GM11168 (cell line): ENCODE results near the gene POR.

Source experiments
- in situ Hi-C: fragments of 300-500 bp; cut with MboI; formaldehyde crosslinking; loops from one replicate; pipeline ENCODE4 v1.12.0; 2022; ENCODE audit warnings: low sequenced_read_pairs; ENCODE audit not compliant: unreplicated experiment

POR gene

DNA sequence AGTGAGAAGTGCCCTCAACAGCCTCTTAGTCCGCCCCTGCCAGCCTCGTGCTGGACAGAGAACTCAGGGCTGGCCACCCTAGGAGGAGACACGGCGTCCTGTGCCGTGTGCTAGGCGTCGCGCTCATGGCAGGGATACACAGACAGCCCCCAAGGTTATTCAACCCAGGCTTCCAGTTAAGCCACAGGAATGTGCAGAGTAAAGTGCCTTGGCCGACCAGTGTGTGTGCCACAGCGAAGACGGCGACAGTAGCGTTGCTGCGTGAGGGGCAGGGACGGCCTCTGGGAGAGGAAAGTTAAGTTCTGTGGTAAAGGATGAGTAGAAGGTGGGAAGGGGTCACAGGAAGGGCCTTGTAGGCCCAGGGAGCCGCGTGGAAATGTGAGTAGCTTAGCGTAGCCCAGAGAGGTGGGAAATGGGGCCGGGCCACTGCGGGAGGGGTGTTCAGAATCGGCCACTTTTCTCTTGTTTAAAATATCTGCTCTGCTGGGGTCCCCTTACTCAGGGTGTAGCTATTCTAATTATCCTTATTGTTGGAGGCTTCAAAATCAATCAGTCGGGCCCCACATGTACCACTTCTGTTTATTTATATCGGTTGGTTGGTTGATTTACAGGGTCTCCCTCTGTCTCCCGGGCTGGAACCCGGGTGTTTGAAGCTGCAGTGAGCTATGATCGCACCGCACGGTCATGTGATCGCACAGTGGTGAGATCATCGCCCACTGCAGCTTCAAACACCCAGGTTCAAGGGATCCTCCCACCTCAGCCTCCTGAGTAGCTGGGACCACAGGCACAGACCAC lies 54.9 kb downstream of the POR start:
- in situ Hi-C loops = no loop called here

DNA sequence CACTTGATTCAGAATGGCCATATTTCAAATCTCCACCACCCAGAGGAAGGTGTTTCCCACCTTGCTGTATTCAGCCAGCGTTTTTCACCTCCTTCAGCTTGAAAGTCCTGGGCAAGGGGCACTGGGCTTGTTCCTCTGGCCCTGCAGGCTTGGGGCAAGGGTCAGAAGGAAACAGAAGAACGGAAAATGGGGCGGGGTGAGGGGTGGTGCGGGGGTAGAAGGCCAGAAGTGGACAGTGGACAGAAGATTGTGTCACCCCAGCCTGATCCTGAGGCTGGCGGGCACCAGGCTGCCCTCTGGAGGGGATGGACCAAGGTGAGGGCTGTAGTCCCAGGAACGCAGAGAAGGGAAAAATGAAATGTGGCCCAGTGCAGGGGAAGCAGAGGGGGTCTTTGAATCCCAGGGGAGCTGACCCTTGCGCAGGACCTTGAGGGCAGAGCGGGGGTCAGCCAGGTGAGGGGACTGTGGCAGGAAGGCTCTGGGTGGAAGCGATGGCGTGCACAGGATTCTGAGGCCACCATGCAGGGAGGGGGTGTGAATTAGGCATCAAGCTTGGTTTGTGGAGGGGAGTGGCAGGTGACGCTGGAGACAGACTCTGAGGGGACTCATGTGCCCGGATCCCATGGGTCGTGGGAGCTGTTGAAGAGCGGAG lies 56.5 kb downstream of the POR start:
- in situ Hi-C loops = no loop called here

DNA sequence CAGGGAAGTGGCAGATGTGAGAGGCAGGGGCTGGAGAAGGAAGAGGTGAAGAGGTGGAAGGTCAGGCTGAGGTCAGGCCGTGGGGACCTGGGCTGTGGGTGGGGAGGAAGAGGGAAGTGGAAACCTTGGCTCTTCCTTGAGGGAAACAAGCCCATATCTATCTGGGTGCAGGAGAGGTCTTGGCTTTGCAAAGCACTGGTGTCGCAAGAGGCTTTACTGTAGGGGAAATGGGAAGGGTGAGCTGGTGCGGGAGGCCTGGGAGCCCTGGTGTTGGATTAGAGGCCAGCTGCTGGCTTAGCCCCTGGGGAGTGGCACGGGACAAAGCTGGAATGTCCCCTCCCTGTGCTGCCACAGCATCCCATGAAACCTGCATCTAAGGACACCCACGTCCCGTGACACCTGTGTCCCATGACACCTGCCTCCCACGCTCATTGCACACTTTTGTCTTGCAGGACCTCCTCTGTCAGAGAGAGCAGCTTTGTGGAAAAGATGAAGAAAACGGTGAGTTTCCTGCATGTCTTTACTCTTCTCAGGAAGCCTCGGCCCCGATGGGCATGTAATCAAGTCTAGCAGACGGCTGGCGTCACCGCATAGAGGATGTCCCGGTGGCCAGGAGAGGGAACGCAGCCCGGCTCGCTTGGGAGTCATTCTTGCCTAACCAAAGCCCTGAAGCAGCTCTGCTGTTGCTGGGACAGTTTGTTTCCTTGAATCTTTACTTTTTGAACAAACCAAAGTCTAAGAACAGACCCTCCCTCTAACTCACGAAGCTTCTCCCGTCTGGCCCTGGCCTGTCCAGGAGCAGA lies 57.2 kb downstream of the POR start:
- in situ Hi-C loops = no loop called here

DNA sequence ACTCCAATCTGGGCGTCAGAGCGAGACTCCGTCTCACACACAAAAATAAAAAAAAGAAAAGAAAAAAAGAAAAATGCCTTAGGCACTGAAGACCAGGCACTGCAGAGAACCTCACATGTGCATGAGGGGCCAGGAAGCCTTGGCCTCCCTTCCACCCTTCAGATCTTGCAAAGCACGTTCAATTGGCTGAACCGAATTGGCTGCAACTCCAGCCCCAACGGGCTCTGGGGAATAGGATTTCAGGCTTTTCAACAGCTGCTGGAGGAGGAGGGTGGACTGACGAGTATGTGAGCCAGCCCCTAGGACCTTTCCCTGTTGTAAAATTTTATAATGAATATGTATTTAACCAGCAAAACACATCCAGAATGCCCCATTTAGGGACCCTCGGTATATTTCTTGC lies 62.8 kb downstream of the POR start:
- in situ Hi-C loops = no loop called here

DNA sequence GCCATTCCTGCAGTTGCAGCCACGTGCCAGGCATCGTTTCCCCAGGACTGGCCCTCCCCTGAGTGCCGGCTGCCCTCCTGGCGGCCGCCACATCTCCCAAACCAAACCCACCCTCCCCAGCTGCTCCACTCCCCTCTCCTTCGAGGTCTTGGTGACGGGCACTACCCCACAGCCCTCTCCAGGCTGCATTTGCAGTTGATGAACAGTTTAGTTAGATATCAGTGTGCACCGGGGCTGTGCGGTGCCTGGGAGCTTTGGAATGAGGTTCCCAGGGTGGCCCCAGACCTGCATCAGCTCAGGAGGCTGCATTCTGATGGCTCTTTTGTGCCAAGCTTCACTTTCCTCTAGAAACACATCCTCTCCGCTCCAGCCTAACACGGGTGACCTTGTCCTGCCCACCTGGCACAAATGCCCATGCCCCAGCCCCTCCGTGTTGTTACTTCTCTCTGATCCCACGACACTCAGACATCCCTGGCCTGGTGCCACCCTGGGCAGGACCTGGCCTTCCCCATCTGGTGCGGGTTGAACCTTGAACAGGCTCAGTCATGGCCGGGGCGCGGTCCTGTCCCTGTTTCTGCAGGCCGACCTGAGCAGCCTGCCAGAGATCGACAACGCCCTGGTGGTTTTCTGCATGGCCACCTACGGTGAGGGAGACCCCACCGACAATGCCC lies 64.9 kb downstream of the POR start:
- in situ Hi-C loops = no loop called here

DNA sequence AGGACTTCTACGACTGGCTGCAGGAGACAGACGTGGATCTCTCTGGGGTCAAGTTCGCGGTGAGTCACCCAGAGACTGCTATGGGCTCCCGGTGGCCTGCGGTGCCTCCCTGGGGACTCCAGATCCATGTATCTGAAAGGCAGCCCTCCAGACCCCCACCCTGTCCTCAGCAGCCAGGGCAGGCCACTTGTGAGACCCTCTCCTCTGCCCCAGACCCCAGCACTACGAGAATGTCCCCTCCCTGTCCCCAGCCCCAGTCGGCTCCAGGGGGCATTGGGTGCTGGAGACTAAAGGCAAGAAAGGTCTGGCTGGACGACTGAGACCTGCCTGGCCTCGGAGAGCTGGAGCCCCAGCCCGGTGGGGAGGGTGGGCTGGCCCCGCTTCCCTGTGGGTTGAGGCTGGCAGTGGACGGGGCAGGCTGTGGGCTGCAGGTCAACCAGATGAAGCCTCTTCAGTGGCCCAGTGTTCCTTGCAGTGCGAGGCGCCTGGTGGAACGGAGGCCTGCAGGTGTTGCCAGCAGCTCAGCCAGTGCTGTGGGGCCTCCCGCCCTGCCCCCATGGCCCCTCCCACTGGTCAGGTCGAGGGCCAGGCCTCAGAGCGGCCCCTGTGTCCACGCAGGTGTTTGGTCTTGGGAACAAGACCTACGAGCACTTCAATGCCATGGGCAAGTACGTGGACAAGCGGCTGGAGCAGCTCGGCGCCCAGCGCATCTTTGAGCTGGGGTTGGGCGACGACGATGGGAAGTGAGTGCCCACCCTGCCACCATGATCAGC lies 65.7 kb downstream of the POR start:
- in situ Hi-C loops = no loop called here

DNA sequence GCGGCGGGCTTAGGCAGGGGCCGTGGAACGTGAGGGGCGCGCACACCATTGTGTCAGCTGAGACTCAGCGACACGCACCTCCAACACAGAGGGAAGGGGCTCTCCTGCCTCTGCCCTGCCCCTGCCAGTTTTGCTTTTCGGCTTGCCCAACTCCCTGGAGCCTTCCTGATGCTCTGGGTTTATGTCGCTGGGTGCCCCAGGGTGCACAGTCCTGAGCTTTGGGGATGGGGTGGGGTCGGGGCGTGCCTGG lies 66.2 kb downstream of the POR start:
- in situ Hi-C loops = no loop called here

DNA sequence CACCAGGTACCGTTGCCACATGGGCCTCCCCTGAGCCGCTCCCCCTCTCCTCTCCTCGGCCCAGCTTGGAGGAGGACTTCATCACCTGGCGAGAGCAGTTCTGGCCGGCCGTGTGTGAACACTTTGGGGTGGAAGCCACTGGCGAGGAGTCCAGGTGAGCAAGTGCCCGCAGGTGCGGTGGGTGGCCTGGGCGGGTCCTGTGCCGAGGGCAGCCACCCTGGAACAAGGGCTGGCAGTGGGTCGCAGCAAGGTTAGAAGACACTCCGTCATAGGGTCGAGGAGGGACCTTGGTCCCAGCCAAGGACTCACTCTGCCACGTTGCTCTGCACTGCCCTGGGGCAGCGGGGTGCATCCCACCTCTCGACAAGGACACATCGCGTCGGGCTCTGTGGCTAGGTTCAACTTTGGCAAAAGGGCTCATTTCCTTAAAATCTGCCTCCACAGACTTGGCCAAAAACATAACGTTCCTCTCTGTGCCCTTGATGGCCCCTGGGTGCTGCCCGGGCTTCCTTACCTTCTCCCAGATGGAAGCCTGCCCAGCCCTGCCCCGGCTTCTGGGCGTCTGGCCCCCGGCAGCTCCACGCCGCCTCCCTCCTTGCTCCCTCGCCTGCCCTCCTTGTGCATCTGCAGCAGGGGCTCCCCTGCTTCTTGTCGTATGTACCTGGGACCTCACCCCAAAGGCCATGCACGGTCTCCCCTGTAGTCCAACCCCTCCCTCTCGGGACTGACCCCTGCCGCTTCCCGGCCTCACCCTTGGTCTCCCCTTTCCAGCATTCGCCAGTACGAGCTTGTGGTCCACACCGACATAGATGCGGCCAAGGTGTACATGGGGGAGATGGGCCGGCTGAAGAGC lies 66.7 kb downstream of the POR start:
- in situ Hi-C loops = no loop called here

DNA sequence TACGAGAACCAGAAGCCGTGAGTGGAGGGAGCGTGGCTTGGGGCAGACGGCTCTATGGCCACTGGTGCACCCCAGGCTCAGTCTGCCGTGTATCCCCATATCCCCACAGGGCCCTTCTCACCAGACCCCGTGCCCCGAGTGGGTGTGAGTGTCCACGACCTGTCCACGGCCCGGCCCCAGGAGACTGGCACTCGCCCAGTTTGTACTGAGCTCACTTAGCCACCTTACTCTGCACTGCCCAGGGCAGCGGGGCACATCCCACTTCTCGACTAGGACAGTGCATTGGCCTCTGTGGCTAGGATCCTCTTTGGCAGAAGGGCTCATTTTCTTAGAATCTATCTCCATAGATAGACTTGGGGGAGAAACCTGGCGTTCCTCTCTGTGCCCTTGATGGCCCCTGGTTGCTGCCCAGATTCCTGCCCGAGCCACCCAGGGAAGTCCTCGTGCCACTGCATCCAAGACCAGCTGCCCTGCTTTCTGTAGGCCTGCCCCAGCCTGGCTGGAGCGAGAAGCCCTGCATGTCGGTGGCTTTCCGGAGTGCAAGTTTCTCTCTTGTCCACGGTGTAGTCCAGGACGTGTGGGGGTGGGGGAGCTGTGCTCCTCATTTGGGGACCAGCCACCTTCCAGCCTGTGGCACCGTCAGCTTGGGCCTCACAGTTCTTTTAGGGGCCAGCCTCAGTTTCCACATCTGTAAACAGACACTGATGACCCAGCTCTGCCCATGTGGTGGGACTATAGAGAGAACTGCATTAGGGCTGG lies 67.5 kb downstream of the POR start:
- in situ Hi-C loops = no loop called here

DNA sequence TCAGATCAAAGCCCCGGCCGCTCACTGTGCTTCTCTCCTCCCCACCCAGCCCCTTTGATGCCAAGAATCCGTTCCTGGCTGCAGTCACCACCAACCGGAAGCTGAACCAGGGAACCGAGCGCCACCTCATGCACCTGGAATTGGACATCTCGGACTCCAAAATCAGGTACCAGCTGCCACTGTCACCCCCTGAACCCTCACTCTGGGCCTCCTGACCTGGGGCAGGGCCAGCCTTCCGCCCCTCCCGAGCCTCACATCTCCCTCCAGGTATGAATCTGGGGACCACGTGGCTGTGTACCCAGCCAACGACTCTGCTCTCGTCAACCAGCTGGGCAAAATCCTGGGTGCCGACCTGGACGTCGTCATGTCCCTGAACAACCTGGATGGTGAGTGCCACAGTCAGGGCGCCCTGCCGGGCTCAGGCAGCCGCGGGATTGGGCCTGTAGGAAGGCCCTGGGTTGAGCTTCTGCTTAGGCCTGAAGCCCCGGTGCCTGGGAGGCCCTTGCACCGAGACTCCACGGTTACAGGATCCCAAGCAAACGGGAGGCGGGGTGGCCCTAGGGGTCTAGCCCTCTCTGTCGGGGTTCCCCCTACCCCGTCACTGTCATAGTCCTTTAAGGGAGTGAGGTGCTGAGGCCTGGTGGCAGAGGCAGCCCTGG lies 68.6 kb downstream of the POR start:
- in situ Hi-C loops = no loop called here

DNA sequence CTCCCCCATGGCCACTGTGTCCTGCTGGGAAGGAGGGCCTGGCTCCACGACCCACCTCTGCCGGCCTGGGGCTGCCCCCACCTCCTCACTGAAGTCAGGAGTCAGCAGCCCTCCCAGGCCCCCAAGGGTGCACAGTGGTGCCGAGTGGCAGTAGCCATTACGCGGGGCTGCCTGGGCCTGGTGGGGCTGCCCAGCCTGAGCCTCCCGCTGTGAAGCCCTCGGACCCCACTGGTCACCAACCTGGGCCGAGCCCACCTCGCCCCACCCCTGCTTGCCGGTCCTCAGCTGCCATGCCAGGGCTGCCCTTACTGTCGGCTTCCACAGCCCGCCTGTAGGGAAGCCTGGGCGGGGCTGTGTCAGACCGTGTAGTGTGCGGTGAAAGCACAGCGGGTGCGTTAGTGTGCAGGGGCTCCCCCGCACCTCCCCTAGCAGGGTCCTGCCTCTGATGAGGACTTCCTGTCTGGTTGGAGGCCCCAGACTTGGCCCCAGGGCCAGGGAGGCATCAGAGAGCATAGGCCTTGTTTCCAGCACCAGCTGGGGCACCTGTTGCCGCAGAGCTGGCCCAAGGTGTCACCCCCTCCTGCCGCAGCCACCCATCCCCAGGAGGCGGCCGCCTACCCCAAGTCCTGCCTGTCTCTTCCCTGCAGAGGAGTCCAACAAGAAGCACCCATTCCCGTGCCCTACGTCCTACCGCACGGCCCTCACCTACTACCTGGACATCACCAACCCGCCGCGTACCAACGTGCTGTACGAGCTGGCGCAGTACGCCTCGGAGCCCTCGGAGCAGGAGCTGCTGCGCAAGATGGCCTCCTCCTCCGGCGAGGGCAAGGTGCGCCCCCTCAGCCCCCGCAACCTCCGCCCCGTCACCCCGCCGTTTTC lies 69.4 kb downstream of the POR start:
- in situ Hi-C loops = no loop called here

DNA sequence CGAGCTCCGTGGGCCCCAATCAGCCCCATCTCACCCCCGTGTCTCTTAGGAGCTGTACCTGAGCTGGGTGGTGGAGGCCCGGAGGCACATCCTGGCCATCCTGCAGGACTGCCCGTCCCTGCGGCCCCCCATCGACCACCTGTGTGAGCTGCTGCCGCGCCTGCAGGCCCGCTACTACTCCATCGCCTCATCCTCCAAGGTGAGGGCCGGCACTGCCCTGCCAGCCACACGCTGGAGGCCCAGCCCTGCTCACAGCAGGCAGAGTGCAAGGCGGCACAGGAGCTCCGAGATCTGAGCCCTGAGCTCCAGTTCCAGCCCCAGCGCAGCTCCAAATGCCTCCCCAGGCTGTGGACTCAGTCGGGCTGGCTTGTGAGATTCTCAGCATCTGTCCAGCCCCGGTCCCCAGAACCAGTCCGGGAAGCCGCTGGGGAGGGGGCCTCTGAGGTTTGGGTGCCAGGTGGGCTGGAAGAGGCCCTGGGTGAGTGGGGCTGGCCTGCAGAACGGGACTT lies 70.1 kb downstream of the POR start:
- in situ Hi-C loops = no loop called here

DNA sequence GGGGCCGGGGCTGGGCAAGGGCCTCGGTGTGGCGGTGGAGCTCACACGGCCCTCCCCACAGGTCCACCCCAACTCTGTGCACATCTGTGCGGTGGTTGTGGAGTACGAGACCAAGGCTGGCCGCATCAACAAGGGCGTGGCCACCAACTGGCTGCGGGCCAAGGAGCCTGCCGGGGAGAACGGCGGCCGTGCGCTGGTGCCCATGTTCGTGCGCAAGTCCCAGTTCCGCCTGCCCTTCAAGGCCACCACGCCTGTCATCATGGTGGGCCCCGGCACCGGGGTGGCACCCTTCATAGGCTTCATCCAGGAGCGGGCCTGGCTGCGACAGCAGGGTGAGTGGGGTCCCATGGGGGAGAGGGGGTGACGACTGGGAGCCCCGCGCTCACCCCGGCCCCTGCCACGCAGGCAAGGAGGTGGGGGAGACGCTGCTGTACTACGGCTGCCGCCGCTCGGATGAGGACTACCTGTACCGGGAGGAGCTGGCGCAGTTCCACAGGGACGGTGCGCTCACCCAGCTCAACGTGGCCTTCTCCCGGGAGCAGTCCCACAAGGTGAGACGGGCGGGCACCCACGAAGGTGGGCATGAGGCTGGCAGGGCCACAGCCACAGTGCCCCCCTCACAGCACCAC lies 70.7 kb downstream of the POR start:
- in situ Hi-C loops = no loop called here

DNA sequence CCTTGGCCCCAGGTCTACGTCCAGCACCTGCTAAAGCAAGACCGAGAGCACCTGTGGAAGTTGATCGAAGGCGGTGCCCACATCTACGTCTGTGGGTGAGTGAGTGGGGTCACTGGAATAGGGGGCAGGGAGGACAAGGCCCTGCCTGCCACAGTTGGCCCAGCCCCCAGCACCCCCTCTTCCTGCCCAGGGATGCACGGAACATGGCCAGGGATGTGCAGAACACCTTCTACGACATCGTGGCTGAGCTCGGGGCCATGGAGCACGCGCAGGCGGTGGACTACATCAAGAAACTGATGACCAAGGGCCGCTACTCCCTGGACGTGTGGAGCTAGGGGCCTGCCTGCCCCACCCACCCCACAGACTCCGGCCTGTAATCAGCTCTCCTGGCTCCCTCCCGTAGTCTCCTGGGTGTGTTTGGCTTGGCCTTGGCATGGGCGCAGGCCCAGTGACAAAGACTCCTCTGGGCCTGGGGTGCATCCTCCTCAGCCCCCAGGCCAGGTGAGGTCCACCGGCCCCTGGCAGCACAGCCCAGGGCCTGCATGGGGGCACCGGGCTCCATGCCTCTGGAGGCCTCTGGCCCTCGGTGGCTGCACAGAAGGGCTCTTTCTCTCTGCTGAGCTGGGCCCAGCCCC lies 71.3 kb downstream of the POR start:
- in situ Hi-C loops = no loop called here

DNA sequence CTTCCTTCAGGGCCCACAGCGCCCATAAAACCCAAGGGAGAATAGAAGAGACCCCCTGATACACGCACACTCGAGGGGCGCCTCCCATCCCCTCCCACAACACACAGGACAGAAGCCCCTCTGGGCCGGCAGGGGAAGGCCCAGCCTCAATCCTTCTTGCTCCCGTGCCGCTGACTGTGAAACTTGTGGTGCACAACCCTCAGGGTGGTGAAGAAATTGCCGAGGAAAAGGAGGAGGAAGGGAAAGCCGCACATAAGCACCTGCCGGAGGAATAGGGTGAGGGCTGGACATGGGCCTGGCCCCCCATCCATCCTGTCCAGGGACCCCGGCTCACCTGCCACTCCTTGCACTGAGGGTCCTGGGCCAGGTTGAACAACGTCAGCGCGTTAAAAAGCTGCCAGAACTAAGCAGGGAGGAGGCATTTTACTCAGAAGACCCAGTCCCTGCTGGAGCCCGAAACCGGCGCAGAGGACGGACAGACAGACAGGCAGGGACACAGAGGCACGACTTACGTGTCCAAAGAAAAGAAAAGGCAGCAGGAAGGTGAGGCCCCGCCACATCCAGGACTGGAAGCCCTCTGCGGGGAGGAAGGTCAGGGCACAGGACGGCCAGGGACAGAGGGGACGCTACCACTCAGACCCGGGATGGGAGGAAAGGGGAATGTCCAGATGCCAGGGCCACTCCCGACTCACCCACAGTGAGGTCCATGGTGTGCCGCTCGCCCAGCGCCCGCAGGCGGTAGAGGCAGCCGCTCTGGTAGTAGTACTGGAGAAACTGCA lies 72.3 kb downstream of the POR start:
- in situ Hi-C loops = no loop called here
